ENCODE data around the gene CLMN. TPM values are rescaled to one million over a fixed set of nuclear protein-coding genes. Genes with fewer than 3 reads are reported as not detected.
"Not testable (repeated sequence)": the region's sequence is repeated elsewhere in the genome, so short reads cannot be mapped to it uniquely, and the experiment has no call there.

Gene CLMN
- total RNA-seq, 1 experiment from 2014 or later = 1.5 TPM

DNA sequence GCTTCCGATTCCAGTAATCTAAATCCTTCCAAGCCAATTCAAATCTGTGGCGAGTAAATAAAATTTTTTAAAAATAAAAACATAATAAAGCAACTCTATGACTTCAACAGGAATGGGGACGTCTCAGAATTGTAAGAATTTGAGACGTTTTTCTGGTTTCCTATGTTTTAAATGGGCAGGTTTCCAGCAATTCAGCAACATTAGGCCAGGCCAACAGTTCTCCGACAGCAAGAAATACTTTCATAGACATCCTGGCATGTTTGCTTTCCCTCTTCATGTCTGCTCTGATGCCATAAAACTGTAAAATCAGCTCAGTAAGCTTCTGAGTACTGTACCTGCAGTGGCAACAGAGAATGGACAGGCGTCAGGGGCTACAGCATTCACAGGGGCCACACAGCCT, 126.6 kb downstream of the CLMN start:
- no peak for DNase-seq (ENCODE audit: low spot score)

DNA sequence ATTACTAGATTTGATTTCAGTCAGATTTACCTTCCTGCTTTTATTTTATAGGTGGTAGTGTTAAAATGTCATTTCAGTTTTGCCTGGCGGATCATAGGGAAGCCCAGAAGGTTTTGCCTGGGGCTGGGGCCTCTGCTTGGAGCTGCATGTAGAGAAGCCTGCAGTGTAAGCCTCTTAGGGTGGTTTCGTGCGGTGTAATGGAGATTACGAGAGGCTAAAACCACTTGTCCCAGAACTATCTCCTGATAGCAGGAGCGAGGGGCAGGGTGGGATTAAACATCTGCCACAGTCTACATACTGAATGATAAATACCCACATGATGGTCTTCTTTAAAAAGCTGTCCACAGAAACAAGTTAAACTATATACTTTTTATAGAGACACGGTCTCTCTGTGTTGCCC, 127.4 kb downstream of the CLMN start:
- DNase-seq (ENCODE audit: low spot score) = no peak

DNA sequence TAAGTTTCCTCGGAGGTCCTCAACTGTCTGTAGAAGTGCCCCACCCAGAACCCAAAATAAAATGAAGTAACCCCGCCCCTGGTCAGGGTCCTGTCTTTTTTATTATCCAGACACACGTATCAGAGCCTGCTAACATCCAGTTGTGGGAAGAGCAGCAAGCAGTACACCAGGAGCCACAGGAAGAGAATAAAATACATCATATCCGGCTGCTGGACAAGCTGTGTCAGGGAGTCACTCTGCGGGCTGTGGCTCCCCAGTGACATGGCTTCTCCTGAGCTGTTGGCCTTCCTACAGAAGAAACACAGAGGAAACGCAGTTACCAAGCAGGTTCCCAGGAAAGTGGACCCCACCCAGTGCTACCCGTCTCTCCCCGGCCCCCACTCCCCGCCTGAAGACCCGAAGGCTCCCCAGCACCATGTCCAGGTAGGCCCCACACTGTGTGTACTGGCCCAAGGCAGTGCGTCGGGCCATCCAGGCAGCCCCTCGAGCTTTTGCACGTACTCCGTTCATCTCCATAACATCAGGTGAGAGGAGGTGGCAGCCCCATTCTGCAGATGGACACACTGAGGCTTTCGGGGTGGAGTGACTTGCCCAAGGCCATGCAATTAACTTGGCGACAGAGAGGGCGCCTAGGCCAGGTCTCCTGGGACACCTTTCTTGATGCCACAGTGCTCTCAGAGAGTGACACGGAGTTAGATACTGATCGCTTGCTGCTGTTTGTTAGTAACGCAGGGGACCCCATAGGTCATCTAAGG, 128.1 kb downstream of the CLMN start:
- no peak for DNase-seq (ENCODE audit: low spot score)

DNA sequence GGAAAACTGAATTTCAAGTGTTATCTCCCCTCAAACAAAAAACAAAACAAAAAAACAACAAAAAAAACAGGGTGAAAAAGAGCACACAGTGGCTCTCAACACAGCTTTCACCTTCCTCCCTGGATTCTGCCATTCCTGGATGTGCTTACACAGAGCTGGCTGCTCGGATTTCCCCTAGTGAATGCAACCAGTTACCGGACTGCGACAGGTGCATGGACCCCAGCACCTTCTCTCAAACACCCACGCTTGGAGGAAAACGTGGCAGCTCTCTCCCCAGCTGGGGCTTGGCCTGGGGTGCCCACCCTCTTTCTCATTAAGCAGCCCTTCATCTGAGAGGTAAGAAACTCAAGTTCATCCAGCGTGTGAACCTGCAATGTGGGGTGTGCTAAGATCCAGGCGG, 128.9 kb downstream of the CLMN start:
- no peak for DNase-seq (ENCODE audit: low spot score)

DNA sequence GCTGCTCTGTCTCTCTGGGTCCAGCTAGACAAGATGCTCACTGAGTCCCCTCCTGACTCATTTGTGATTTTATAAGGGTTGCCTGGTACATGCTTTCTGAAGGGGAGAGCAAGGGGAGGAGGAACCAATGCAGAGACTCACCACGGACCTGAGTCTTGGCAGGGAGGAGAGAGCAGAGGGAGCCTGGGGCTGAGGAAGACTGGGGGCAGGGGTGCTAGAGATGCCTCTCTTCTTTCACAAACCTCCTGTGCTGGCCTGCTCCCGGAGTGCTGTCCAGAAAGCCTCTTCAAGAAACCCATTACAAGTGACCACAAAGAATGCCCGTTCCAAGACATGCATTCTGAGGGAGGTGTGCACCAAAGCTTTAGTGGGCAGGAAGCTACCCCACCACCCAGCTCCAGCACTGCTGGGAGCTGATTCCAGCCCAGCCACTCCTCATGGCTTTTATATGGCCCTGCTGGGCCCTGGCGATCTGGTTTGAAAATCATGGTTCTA, 129.3 kb downstream of the CLMN start:
- peak; percentile 1 for DNase-seq (ENCODE audit: low spot score)

DNA sequence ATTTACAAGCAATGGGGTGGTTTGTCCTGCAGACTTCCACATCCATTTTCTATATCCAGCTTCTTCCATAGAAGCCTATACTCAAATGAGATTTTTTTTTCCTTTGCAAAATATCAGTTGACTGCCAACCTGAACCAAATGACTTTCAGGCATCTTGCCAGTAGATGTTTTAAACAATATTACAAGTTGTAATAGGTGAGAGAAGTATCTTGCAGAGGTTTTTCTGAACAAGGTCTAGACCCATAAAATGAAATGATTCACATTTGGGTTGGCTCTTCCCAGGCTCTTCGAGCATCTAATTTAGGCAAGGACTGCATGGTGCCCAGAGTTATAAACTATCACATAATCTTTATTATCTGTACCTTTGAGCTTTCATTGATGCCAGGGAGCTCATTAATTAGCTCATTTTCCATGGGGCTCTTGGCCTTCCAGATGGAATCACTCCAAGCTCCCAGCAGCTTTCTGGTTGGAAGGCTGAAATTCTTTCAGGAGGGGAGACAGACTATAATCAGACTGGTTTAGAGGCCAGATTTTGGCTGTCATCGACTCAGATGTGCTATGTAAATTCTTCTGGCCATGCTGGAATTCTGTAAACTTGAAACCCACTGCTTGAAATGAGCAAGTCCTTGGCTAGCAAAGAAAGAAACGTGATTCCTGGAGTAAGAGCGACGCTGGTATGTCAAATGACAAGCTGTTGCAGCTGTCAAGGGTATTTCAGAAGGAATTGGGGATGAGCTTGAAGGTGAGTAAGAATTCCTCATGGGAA, 130.2 kb downstream of the CLMN start:
- no peak for DNase-seq (ENCODE audit: low spot score)

DNA sequence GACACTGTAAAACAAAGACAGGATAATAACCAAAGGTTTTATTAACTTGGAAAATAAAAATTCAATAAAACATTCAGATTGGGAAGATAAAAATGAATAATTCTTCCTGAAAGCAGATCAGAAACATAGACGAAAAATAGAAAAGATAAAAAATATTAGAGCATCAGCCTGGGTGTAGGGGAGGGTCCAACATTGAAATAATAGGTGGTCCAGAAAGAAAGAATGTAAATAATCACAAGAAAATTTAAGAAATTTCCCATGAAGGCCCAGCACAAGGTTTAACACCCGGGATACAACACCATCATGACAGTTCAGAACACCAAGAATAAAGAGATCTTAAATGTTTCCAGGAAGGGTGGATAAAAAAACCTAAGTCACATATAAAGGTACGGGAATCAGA, 131.3 kb downstream of the CLMN start:
- DNase-seq (ENCODE audit: low spot score) = no peak

DNA sequence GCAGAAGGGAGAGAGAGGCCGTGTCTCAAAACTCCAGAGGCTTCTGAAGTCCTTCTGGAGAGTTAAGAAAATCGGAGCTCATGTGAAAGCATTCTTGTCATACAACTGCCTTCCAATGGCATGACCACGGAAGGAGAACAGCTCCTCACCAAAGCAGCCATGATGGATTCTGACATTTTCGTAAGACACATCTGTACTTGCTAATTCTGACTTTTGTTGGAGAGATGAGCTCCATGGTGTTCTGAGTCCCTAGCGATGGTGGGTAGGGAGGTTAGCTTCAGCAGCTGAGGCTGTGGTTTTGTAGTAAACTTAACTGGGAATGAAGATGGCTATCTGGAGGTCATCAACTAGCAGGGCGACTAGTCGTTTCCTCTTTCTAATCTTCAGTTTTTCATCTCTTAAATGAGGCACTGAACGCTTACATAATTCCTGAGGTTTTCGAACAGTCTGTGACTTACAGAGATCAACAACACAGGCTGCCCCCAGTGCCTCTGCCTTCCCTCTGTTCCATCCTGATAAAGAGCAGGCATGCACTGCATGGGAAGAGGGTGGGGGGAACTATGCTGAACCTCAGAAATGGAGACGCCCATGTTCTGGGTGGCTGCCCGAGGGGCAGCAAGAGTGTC, 133.8 kb downstream of the CLMN start:
- DNase-seq (ENCODE audit: low spot score) = no peak

DNA sequence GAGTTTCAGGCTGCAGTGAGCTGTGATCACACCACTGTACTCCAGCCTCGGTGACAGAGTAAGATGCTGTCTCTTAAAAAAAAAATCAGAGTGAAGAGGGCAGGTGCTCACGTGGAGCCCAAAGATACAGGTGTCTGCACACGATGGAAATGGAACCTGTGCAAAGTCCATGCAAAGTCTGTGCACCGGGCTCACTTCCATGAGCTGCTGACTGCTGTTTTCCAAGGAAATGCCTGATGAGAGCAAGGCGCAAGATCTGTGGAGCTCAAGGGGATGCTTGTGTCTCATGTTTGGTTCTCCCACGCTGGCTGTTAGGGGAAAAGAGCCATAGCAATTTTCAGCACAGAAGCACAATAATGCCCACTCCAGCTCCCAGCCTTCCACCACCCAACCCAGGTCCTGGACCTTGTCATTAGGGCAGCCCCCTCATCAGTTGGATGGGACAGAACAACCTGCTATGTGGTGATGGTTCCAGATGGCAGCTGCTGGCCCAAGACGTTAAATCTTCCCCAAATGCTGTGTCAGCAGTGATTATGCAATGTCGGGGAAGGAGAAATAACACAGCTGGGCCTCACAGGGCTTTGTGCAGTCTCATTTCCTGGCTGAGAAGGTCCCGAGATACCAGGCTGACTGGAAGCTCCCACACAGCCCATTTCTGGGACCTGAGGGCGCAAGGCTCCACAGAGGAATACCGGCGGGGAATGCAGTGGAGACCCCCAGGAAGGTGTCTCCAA, 134.5 kb downstream of the CLMN start:
- no peak for DNase-seq (ENCODE audit: low spot score)

DNA sequence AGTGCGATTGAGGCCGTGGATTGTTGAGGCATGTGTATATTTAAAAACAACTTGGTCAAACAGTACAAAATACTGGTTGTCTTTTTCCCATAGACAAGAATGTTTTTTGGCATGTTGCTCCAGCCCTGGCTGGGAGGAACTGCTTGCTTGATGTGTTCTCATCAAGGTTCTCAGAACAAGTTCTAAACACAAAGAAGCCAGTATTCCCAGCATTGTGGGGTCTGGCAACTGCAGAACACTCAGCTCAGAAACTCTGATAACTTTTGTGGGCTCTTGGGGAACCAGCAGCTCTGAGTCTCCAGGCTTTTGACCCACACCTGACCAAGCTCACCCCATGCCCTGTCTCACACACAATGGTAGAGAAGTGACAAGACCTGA, 135.3 kb downstream of the CLMN start:
- no peak for DNase-seq (ENCODE audit: low spot score)

DNA sequence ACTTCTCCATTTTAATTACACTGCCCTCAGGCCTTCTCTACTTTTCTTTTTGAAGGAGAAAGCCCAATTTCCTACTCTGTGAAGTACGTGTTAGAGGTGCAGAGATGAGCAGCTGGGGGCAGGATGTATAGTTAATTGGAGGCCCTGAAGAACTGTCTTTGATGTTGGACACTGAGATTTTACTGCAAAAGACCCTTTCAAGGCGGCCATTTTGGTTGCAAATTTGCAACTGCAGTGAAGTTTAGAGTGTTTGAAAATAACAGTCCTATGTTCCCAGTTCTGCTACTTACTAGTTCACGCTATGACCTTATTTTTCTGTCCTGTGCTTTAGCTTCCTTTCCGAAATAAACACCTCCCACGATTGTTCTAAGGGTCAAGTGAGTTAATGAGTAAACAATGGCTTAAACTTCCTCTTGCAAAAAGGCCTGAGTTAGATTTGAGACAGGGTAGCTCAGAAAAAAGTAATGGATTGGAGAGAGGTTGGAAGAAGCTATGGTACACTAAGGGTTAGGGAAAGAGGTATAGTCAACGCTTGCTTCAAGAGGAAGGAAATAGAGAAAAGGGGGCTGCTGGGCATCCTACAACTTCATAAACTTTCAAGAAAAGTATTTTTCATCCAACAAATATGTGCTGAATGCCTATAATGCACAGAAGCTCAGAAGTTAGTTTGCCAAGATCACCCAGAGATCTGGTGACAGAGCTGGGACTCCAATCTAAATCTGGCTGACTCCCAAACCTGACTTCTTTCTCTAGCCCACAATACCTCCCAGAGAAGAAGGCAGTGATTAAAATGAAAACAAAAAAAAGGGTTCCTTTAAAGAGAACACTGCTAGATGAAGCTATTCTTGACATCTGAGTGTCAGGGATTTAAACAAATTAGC, 135.9 kb downstream of the CLMN start:
- DNase-seq (ENCODE audit: low spot score) = no peak

DNA sequence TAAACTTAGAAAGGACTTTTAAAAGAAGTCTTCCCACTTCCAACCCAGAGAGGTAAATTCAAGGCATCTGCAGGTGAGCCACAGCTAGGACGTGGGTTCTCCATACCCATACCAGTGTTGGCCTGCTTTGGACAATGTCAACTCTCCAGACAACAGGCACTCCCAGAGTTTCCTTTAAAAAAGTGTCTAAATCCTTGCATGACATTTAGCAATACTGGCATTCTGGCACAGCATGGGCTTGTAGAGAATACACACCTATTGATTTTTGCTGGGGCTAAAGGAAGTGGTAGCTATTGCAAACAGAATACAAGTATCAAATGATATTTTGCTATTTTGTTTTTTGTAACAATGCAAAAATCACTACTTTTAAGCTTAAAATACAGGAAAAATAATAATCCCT, 136.6 kb downstream of the CLMN start:
- no peak for DNase-seq (ENCODE audit: low spot score)

DNA sequence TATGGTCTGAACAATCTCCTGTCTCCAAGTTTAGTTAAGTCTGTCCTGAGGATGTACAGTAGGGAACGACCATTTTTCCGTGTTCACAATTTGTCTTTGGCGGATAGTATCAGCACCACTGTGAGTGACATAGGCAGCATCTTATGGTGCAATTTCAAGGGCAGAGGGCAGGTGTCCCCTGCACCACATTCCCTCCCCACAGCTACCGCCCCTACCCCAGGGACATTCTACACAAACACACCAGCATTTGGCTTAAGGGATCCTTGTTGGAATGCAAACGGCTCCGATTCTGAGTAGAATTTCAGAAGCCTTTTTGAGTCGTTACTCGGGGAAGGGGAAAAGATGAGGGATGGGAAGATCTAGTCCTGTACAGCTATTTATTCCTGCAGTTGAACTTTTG, 137.3 kb downstream of the CLMN start:
- no peak for DNase-seq (ENCODE audit: low spot score)

DNA sequence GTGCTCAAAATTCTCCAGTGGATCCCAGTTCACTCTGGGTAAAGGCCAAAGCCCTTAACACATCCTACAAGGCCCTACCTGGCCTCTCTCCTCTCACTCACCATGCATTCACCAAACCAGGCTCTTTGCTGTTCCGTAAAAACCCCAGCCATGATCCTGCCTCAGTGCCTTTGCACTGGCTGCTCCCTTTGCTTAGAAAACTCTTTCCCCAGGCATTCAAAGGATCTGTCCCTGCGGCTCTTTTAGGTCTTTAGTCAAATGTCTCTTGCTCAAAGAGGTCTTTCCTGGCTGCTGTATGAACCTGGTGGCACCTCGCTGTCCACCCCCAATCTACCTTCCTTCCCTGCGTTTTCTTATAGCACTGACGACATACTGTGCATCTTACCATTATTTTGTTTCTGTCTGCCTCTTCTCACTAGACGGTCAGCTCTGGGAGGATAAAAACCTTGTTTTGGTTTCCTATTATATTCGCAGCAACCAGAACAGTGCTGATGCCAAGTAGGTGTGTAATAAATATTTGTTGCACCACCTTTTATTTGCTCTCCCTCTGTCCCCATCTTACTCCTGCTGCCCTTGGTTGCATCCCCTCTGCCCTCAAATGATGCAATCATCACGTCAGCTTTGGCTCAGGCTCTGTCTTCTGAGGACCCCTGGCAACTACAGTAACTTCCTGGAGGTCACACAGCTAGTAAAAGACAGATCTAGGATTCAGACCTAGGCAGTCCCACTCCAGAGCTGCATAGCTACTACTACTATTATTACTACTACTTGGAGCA, 138.6 kb downstream of the CLMN start:
- no peak for DNase-seq (ENCODE audit: low spot score)

DNA sequence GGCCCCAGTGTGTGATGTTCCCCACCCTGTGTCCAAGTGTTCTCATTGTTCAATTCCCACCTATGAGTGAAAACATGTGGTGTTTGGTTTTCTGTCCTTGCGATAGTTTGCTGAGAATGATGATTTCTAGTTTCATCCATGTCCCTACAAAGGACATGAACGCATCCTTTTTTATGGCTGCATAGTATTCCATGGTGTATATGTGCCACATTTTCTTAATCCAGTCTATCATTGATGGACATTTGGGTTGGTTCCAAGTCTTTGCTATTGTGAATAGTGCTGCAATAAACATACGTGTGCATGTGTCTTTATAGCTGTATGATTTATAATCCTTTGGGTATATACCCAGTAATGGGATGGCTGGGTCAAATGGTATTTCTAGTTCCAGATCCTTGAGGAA, 144.0 kb downstream of the CLMN start:
- DNase-seq (ENCODE audit: low spot score) = not testable (repeated sequence)

DNA sequence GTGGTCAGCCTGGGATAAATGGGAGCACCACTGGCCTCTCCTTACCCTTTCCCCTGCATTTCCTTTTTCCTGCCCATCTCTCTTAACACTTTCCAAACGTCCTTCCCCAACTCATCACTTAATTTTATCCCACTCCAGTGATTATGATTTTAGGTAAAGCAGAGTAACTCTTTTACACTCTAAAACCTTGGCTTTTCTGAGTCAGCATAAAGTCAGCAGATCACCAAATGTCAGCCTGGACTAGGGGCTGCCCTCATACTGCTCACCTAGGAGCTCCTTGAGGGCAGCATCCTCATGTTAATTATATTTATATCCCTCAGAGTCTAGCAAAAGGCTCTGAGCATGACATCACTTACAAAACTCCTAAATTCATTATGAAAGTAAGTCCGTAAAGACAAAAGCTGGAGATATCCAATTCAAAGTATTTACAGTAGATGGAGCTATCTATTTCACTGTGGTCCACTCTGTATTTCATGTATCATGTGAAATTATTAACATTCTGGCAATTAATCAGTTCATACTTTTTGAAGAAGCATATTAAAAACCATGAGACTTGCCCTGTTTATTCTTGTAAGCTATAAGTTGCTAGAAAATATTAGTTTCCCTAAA, 145.4 kb downstream of the CLMN start:
- DNase-seq (ENCODE audit: low spot score) = no peak

DNA sequence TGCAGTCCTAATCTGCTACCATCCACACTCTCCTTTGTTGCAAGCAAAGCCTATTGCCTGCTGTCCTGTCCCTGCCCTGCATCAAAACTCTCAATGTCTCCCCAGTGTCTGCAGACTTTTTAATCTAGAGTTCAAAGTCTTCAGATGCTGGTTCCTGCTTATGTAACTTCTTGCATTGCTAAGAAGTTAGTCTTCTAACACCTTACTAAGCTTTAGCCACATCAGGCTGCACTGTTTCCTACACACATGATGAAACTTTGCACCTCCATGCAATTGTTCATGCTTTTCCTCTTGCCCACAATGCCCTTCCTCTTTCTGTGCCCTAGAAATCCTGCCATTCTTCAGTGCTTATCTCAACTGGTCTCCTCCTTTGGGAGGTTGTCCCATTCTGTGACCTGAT, 146.2 kb downstream of the CLMN start:
- no peak for DNase-seq (ENCODE audit: low spot score)

DNA sequence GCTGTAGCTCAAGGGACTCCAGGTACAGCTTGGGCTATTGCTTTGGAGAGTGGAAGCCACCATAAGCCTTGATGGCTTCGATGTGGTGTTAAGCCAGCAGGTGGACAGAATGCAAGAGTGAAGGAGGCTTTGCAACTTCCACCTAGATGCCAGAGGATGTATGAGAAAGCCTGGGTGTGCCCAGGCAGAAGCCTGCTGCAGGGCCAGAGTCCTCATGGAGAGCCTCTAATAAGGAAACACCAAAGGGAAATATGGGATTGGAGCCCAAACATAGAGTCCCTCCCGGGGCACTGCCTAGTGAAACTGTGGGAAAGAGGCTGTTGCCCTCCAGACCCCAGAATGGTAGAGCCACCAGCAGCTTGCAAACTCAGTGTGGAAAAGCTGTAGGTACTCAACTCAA, 152.5 kb downstream of the CLMN start:
- no peak for DNase-seq (ENCODE audit: low spot score)

DNA sequence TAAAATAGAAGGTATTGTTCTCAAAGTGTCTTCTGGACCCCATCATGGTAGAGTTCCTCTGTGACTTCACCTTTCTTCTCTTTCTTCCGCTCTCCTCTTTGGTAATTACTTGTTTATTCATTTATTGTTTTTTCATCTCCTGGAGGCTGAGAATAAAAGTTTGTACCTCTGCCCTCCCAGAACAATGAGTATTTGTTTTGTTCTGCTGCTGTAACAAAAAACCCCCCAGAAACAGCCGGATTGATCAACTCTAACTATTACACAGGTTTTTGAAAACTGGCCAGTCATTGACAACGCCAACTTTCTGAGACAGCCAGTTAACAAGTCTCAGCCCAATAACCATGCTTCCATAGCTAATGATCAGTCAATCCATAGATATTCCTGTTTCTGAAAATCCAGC, 154.2 kb downstream of the CLMN start:
- no peak for DNase-seq (ENCODE audit: low spot score)

DNA sequence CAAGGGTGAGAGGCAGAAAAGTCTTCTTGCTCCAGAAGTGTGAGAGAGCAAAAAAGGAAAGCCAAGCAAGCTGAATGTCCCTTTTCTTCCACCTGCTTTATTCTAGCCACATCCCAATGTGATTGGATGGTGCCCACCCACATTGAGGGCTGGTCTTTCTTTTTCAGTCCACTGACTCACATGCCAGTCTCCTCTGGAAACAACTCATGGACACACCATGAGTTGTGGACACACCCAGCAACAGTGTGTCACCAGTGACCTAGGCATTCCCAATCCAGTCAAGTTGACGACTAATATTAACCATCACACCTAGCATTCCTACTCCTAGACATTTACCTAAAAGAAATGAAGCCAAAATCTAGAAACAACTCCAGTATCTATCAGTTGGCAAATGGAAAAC, 155.2 kb downstream of the CLMN start:
- no peak for DNase-seq (ENCODE audit: low spot score)
